ENCODE results near the gene GPATCH2L. TPM values are rescaled to one million over a fixed set of nuclear protein-coding genes. Genes with fewer than 3 reads are reported as not detected.

Gene GPATCH2L
- total RNA-seq, 4 donors from 2014 or later: 42.4 to 59.1 (median 48.3) TPM

GRCh38 chr14:76152333-76152681 lies 585 bp downstream of the GPATCH2L start:
- Histone ChIP-seq H3K27me3 (no peaks in the 10 kb centered on the region), H3K4me1 (peaks cover 42 to 50% (median 49%) of the 10 kb centered on the region in 4 donors), H3K9me3 (no peaks in the 10 kb centered on the region), H3K4me3 (peak overlapping the region; percentile 81 to 100 (median 96)), H3K36me3 (peaks cover 7 to 20% (median 8%) of the 10 kb centered on the region in 4 donors), H3K27ac (replicated peaks in 1 of 4) (peak overlapping the region; percentile 88 to 94 (median 93))
- TF ChIP-seq POLR2AphosphoS5 (IDR thresholded peaks at IDR 0.05) (peak in 1 of 2 donors; percentile 61), EP300 (IDR thresholded peaks at IDR 0.05) (no peak), POLR2A (IDR thresholded peaks at IDR 0.05; ENCODE audit: low read depth) (no peak), CTCF (IDR thresholded peaks at IDR 0.05) (no peak)
- DNase-seq (ENCODE audit: extremely low spot score): no peak
- under 1% methylated on average over 17 of the region's 17 CpGs for WGBS
- intact Hi-C loops (cut with DNase I): no loop called here

GRCh38 chr14:76153919-76154318 lies 2.2 kb downstream of the GPATCH2L start:
- 47% methylated on average over 1 of the region's 1 CpG for WGBS
- H3K36me3 ChIP-seq: peaks cover 7 to 28% (median 13%) of the 10 kb centered on the region in 4 donors
- H3K4me3 ChIP-seq: no peak overlapping the region
- intact Hi-C loops (cut with DNase I): no loop called here
- no peaks in the 10 kb centered on the region for H3K9me3 ChIP-seq
- no peak overlapping the region for H3K27ac ChIP-seq (replicated peaks in 1 of 4)
- no peaks in the 10 kb centered on the region for H3K27me3 ChIP-seq
- peaks cover 46 to 64% (median 63%) of the 10 kb centered on the region in 4 donors for H3K4me1 ChIP-seq
- no peak for DNase-seq (ENCODE audit: extremely low spot score)
- TF ChIP-seq POLR2AphosphoS5 (IDR thresholded peaks at IDR 0.05) (no peak), POLR2A (IDR thresholded peaks at IDR 0.05; ENCODE audit: low read depth) (no peak), CTCF (IDR thresholded peaks at IDR 0.05) (no peak)

GRCh38 chr14:76154539-76155126 lies 2.9 kb downstream of the GPATCH2L start:
- Histone ChIP-seq H3K36me3 (peaks cover 11 to 35% (median 20%) of the 10 kb centered on the region in 4 donors), H3K9me3 (no peaks in the 10 kb centered on the region), H3K4me1 (peaks cover 46 to 67% (median 64%) of the 10 kb centered on the region in 4 donors), H3K27me3 (no peaks in the 10 kb centered on the region), H3K4me3 (no peak overlapping the region), H3K27ac (replicated peaks in 1 of 4) (no peak overlapping the region)
- TF ChIP-seq POLR2A (IDR thresholded peaks at IDR 0.05; ENCODE audit: low read depth) (no peak), EP300 (IDR thresholded peaks at IDR 0.05) (no peak), POLR2AphosphoS5 (IDR thresholded peaks at IDR 0.05) (no peak), CTCF (IDR thresholded peaks at IDR 0.05) (no peak)
- no peak for DNase-seq (ENCODE audit: extremely low spot score)
- intact Hi-C loops (cut with DNase I): no loop called here
- 91% methylated on average over 10 of the region's 11 CpGs for WGBS

- H3K4me3 ChIP-seq: no peak overlapping the region
- intact Hi-C loops (cut with DNase I): no loop called here
- no peaks in the 10 kb centered on the region for H3K27me3 ChIP-seq
- WGBS: 69% methylated on average over 8 of the region's 8 CpGs
- H3K9me3 ChIP-seq: no peaks in the 10 kb centered on the region
- H3K4me1 ChIP-seq: peaks cover 17 to 46% (median 42%) of the 10 kb centered on the region in 4 donors
- peaks cover 23 to 45% (median 35%) of the 10 kb centered on the region in 4 donors for H3K36me3 ChIP-seq
- no peak for TF ChIP-seq POLR2A (IDR thresholded peaks at IDR 0.05; ENCODE audit: low read depth)
- no peak for TF ChIP-seq EP300 (IDR thresholded peaks at IDR 0.05)
- no peak for TF ChIP-seq CTCF (IDR thresholded peaks at IDR 0.05)
- peak in 1 of 2 donors; percentile 31 for TF ChIP-seq POLR2AphosphoS5 (IDR thresholded peaks at IDR 0.05)
- no peak for DNase-seq (ENCODE audit: extremely low spot score)
- peak overlapping the region; percentile 73 to 83 (median 75) for H3K27ac ChIP-seq (replicated peaks in 1 of 4)
These were observed 12.1 kb downstream of the GPATCH2L start for GRCh38 chr14:76163668-76164363.

Data from esophagus muscularis mucosa (tissue), 4 donors.